Left forelimb (tissue), 1 donor: ENCODE data around the gene PARD3B.

Source experiments
- DNase-seq: peaks from one replicate; pipeline ENCODE4 v3.0.0-alpha.2; 2018; ENCODE audit warnings: low spot score

Gene PARD3B

GRCh38 chr2:205058409-205058808, 513.1 kb downstream of the PARD3B start:
- no peak for DNase-seq

DNA sequence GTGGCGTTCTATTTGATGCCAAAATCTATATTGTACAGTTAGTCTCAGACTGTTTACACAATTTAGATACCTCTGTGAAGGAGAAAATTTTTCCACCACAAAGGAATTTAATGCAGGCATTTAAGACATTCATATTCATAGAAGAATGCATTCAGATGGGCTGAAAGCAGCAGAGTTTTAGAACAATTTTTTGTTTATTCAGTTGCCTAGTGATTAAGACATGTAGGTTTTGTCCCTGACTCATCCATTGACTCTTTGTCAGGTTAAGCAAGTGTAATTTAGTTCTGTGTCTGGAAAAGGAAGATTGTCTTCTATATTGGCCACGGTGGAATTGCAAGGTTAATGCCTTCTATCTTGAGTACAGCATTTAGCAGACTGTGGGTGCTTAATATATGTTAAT, 515.0 kb downstream of the PARD3B start:
- no peak for DNase-seq

- no peak for DNase-seq
Observed at GRCh38 chr2:205066081-205066480, 520.8 kb downstream of the PARD3B start.

GRCh38 chr2:205069928-205070327, 524.7 kb downstream of the PARD3B start:
- no peak for DNase-seq

DNA sequence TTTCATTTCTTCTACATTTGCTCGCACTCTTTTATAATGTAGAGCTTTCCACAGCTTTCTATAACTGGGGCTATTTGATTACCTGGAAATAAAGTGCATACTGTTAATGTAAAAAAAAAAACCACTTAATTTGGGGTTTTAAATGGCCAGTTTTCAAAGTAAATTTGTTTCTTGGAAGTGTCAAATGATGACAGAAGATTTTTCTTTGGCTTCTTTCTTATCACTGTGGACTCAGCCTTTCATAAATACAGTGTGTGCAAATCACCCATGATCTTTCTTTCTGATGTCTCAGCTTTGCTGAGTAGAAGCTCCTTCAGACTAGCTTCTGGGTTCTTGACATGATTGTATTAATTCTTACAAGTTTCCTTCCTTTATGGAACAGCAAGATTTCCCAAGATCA, 525.6 kb downstream of the PARD3B start:
- DNase-seq = no peak

GRCh38 chr2:205073433-205074020, 528.3 kb downstream of the PARD3B start:
- DNase-seq = no peak

DNA sequence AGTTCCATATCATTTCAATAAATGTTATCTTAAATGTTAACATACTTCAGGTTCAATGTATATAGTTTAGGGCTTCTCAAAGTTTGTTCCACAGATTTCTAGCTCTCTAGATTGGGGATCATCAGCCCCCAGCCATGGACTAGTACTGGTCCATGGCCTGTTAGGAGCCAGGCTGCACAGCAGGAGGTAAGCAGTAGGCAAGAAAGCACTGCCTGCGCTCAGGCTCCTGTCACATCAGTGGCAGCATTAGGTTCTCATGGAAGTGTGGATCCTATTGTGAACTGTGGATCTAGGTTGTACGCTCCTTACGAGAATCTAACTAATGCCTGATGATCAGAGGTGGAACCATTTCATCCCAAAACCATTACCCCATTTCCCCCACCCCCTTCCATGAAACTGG, 531.1 kb downstream of the PARD3B start:
- no peak for DNase-seq

DNA sequence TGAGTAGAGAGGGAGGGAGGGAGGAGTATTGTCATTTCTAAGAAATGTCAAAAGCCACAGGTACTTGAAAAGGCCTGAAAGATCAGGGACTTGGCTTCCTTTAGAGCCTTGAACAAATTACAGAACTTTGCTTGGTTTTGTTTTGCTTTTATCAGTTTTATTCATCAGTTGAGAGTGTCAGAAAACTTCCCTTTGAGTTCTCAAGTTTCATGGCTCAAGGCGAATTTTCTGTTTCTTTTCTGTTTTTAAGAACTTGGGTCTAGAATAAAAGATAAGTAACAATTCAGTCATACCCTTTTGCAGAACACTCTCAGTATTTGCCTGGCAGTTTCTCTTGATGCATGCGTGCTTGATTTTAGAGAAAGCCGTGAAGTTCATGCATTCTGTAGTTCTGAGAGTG, 531.9 kb downstream of the PARD3B start:
- DNase-seq = no peak

GRCh38 chr2:205078762-205079161, 533.5 kb downstream of the PARD3B start:
- DNase-seq = no peak

DNA sequence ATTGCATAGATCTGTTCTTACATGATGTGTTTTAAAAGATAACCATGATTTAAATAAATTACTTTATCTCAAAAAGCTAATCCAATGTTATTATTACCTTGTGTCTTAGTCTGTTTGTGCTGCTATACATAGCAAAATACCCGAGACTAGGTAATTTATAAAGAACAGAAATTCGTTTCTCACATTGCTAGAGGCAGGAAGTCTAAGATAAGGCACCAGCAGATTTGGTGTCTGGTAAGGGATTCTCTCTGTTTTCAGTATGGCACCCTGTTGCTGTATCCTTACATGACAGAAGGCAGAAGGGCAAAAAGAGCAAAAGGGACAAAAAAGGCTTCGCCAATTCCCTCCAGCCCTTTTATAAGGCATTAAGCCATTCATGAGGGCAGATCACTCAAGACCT, 533.9 kb downstream of the PARD3B start:
- DNase-seq = no peak

- DNase-seq = no peak
Observed at GRCh38 chr2:205086662-205087061, 541.4 kb downstream of the PARD3B start.

DNA sequence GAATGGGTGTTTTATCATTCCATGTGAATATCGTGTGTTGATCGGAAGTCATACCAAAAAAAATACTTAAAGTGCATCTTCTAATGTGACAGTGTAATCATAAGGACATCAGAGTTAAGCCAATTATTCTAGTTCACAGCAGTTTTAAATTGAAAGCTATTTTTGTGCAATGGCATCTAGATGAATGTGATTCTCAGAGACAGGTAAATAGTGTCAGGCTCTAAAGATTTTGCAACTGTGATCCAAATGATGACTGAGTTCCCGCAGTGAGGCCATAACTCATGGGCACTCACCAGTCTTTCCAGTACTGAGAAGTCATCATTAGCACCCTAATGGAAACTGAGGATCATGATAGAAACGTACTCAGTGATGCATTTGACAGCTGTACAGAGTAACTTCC, 542.6 kb downstream of the PARD3B start:
- DNase-seq = no peak

DNA sequence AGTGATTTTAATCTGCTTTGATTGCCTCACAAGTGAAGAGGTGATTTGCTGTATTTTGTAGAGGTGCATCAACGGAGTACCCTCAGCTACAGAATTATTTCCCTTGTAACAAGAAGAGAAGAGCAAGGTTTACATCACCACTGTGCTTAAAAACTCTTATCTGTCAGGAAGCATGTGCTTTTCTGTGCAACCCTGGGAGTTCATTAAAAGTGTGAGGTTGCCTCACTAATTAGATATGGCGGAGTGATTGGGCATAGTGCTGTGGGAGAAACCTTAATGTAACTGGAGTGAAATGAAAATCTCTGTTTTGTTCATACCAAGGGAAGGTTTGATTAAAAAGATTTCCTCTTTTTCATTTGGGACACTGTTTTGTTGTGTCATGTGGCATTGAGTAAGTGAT, 544.7 kb downstream of the PARD3B start:
- DNase-seq = no peak

DNA sequence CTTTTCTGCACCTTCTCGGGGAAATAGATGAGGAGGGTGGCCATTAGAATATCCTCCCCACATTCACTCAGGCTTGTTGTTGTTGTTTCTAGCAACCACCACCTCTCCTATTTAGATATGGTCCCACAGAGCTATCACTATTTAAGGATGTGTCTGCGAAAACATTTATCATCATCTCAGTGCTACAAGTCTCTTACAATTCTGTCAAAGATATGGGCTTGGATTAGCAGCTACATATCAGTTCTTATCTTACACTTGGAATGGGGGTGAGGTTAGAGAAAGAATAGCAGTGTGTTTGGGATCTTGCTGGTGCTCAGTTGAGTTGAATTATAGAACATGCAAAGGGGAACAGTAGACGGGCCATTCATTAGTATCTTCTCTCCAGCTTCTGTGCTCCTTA, 546.1 kb downstream of the PARD3B start:
- DNase-seq = no peak

- DNase-seq = no peak
Observed at GRCh38 chr2:205094031-205094430, 548.8 kb downstream of the PARD3B start.

GRCh38 chr2:205103699-205104098, 558.4 kb downstream of the PARD3B start:
- no peak for DNase-seq

GRCh38 chr2:205107810-205108209, 562.5 kb downstream of the PARD3B start:
- no peak for DNase-seq

- DNase-seq = no peak
Observed at GRCh38 chr2:205115511-205115910, 570.2 kb downstream of the PARD3B start.

DNA sequence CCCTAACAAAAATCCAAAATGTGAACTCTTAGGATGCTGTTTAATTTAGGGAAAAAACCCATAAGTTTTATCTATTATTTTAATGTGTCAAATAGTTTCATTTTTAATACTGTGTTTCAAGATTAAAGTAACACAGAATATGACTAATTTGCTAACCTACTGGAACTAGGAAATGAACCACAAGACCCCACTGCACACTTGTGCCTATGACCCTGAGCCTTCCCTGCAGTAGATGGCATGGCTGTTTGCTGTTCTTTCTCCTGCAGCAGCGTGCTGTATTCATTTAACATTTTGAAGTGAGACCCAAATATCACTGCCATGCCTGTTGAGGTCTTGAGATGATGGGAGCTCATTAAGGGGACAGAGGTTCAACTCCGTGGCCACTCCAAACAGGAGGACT, 571.9 kb downstream of the PARD3B start:
- DNase-seq = no peak

- no peak for DNase-seq
Observed at GRCh38 chr2:205119136-205119535, 573.9 kb downstream of the PARD3B start.

DNA sequence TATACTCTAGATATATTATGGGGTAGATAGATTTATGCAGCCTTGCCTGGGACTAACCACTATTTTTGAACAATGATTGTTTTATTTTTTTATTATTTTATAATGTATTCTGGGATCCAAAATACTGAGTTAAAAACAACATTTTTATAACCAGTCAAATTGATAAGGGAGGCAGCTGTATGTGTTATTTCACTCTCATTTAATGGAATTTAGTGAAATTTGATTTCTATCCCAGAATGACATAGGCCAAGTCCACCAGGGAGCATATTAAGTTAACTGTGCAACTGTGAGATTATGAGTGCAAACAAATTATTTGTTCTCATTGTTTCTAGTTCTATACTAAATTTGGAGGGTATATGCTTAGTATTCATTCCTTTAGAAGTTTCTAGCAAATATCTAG, 583.5 kb downstream of the PARD3B start:
- no peak for DNase-seq

- DNase-seq = no peak
Observed at GRCh38 chr2:205129531-205129930, 584.3 kb downstream of the PARD3B start.

DNA sequence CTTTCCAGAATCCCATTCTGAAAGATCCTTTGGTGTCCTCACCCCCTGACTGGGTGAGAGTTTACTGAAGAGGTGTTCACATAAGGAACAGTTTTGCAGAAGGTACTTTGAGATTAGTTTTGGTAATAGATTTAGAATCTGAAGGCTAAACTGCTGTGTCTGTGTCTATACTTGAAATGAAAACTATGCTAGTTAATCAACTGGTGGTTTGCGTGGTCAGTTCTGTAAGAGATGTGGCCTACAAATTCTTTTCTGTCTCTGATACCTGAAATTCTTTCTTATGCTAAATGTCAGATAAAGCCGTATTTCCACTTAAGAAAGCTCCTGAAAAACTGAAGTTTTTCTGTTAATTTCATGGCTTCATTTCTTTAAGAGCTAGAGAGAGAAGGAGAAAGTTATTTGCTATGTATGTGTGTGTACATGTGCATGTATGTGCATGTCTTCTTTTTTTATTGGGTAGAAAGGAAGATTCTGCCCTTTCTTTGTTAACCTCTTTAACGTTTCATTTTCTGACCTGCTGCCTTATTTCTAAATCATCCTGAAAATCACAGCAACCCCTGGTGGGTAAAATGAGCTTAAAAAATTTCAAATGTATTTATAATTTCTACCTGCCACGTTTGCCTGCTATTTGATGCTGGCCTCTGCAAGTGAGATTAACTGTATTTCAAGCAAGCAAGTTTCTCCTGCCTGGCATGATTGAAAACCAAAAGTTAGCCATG, 585.0 kb downstream of the PARD3B start:
- no peak for DNase-seq

DNA sequence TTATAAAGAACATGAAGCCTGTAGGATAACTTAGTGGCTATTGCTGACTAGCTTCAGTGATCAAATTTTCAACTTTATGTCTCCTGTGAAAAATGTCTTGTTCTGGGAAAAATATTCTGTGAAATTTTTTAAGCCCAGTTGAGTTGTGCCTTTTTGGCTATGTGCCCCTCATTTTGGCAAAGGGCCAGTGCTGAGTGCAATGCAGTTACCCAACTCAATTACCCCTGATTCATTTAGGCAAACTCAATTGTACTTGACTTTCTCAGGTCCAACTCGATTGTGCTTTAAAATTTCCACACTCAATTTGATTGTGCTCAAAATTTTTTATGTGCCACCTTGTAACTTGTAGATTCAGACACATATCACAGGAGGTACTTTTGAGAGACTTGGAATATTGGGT, 588.3 kb downstream of the PARD3B start:
- DNase-seq = no peak
